ENCODE data around the gene AGRN. TPM values are rescaled to one million over a fixed set of nuclear protein-coding genes. Genes with fewer than 3 reads are reported as not detected.
A peak's percentile ranks its signal among the peaks of the same experiment; 100 is the strongest.
"Not testable (repeated sequence)": the region's sequence is repeated elsewhere in the genome, so short reads cannot be mapped to it uniquely, and the experiment has no call there.

Gene AGRN
- total RNA-seq, 2 donors from 2014 or later, result 36.2 to 36.7 TPM

GRCh38 chr1:1055841-1056736 lies 36.2 kb downstream of the AGRN start:
- no peak for TF ChIP-seq CTCF (IDR thresholded peaks at IDR 0.05)
- no peak for ATAC-seq (ENCODE audit: insufficient number of reproducible peaks, low FRiP score, low read depth)
- Histone ChIP-seq H3K9me3 (no peaks in the 10 kb centered on the region), H3K4me1 (ENCODE audit: control insufficient read depth in 1 of 2, low read depth in 2 of 2) (peaks cover 9 to 17% of the 10 kb centered on the region in 2 donors), H3K36me3 (peaks cover 3% of the 10 kb centered on the region), H3K4me3 (no peak overlapping the region), H3K27me3 (replicated peaks; ENCODE audit: insufficient read depth) (peaks cover 14% of the 10 kb centered on the region), H3K27ac (no peak overlapping the region)
- no peak for DNase-seq (ENCODE audit: low spot score)

- H3K27ac ChIP-seq; H3K36me3 ChIP-seq; H3K4me3 ChIP-seq; H3K9me3 ChIP-seq; DNase-seq (ENCODE audit: low spot score); ATAC-seq (ENCODE audit: insufficient number of reproducible peaks, low FRiP score, low read depth): not testable (repeated sequence)
- peaks cover 9 to 17% of the 10 kb centered on the region in 2 donors for H3K4me1 ChIP-seq (ENCODE audit: control insufficient read depth in 1 of 2, low read depth in 2 of 2)
- H3K27me3 ChIP-seq (replicated peaks; ENCODE audit: insufficient read depth), result peaks cover 16% of the 10 kb centered on the region
Measured at GRCh38 chr1:1057769-1058087, 37.8 kb downstream of the AGRN start.

GRCh38 chr1:1058088-1058905 lies 38.4 kb downstream of the AGRN start:
- ATAC-seq (ENCODE audit: insufficient number of reproducible peaks, low FRiP score, low read depth), result no peak
- TF ChIP-seq CTCF (IDR thresholded peaks at IDR 0.05), result no peak
- Histone ChIP-seq H3K36me3 (peaks cover 3% of the 10 kb centered on the region), H3K9me3 (no peaks in the 10 kb centered on the region), H3K27ac (no peak overlapping the region), H3K4me3 (peak overlapping the region; percentile 78), H3K4me1 (ENCODE audit: control insufficient read depth in 1 of 2, low read depth in 2 of 2) (peaks cover 9 to 17% of the 10 kb centered on the region in 2 donors), H3K27me3 (replicated peaks; ENCODE audit: insufficient read depth) (peaks cover 20% of the 10 kb centered on the region)
- DNase-seq (ENCODE audit: low spot score), result no peak

- Histone ChIP-seq H3K27me3 (replicated peaks; ENCODE audit: insufficient read depth) (peaks cover 20% of the 10 kb centered on the region), H3K36me3 (no peaks in the 10 kb centered on the region), H3K4me1 (ENCODE audit: control insufficient read depth in 1 of 2, low read depth in 2 of 2) (peaks cover 9 to 19% of the 10 kb centered on the region in 2 donors), H3K9me3 (no peaks in the 10 kb centered on the region), H3K27ac (no peak overlapping the region), H3K4me3 (peak overlapping the region; percentile 78)
- ATAC-seq (ENCODE audit: insufficient number of reproducible peaks, low FRiP score, low read depth), result no peak
- TF ChIP-seq CTCF (IDR thresholded peaks at IDR 0.05), result peak; percentile 18
- DNase-seq (ENCODE audit: low spot score), result no peak
Measured at GRCh38 chr1:1058921-1059493, 39.1 kb downstream of the AGRN start.

- DNase-seq (ENCODE audit: low spot score) (peak; percentile 38), ATAC-seq (ENCODE audit: insufficient number of reproducible peaks, low FRiP score, low read depth) (no peak)
- TF ChIP-seq CTCF (IDR thresholded peaks at IDR 0.05), result no peak
- Histone ChIP-seq H3K27me3 (replicated peaks; ENCODE audit: insufficient read depth) (peaks cover 20% of the 10 kb centered on the region), H3K4me3 (peak overlapping the region; percentile 78), H3K36me3 (no peaks in the 10 kb centered on the region), H3K27ac (no peak overlapping the region), H3K9me3 (no peaks in the 10 kb centered on the region), H3K4me1 (ENCODE audit: control insufficient read depth in 1 of 2, low read depth in 2 of 2) (peaks cover 9 to 22% of the 10 kb centered on the region in 2 donors)
Measured at GRCh38 chr1:1059494-1060280, 39.8 kb downstream of the AGRN start.

All from thoracic aorta (tissue), 2 donors.